ENCODE results near the gene FNDC3A.
A peak's percentile ranks its signal among the peaks of the same experiment; 100 is the strongest.
"Not testable (repeated sequence)": the region's sequence is repeated elsewhere in the genome, so short reads cannot be mapped to it uniquely, and the experiment has no call there.

FNDC3A gene

DNA sequence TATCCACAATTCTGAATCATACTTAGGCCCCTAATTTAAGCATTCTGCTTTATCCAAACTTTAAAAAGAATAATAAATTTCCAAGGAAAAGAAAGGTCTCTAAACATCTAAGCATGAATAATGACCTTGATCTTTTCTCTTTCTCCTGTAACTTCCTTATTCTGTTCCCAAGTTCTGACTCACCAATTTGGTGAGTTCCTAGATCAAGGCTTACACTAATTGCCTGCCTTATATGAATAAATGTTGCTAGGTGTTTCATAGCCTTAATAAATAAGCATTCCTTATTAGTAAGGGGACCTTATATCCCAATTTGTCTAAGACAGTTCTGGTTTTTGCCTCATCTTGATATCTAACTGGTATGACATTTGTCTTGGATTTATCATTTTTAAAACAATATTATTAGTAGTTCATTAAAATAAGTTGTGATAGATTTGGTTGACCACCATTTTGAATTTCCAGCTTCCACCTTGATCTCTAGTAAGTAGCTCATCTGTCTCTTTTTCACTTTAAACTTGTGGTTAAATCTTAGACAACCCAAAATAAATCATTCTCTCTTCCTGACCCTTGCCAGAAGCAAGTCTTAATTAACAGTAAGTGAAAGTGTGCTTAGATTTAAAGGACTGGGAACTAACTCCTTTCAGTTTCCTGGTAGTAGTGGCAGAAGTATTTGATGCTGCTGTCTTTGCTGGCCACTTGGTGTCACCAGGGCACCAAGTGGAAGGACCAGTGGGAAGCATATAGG, 123.2 kb downstream of the FNDC3A start:
- DNase-seq: no peak

DNA sequence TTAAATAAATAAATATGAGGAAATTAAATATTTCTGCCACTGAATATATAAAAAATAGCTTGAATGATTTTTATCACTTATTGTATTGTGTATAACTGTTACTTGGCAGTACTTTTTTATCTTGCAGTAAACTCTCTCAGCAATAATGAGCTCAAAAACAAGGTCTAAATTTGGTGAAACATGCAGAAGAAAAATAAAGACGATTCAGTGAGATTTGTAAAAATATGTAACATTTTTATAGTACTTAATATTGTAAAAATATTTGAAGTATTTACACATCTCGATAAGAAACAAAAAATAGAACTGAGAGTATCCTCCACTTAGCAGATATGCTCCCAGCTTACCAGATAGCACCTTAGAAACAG, 123.8 kb downstream of the FNDC3A start:
- no peak for DNase-seq

DNA sequence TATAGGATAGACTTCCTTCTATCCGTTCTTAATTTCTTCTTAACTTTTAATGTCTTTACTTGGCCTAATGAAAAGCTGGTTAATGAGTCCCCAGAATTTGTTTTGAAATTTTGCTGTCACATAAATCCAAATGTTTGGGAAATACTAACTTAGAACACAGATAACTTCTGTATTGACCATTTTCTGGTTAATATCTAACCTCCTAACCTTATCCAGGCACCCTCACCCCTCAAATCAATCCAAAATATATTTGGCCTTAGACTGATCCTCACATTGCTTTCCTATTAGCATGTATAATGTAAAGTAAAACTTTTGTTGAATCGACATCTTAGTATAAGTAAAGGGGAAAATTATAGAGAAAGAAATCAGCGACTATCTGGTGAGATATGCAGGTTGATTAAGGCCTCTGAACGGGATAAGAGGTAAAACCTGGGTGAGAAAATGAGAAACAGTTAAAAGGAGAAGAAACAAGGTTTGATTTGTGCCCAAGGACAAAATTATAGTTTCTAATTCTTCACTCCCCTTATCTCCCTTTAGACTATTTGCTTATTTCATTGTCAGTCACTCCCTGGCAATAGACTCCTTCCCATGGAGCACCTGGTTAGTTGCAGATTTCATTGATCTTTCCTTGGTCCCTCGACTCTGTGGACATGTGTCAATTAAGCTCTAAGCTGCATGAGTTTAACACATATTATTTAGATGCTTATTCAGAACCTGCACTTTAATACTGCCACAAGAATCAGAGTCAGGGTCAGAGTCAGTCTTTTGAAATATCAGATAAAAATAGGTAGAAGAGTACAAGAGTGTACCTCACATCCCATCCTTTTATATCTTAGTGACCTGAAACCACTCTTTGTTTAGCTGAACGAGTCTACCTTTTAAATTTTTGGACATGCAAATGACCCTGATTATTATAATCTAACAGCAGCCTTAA, 125.2 kb downstream of the FNDC3A start:
- no peak for DNase-seq

DNA sequence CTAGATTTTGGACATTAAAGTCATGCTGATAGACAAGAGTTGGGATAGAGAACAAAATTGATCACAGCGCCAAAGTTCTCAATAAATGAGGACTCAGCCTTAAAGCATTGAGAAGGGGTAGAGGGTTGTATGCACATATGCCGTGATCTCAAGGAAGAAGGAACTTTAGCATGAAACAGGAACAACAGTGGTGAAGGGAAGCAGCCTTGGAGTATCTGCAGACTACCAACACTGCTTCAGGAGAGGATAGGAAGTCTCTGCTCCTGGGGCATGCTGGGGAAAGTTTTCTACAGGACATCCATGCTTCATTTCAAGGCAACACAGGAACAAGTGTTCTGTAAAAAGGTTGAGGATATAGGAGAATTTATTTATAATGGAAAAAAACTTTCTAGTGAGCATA, 132.5 kb downstream of the FNDC3A start:
- DNase-seq: no peak

DNA sequence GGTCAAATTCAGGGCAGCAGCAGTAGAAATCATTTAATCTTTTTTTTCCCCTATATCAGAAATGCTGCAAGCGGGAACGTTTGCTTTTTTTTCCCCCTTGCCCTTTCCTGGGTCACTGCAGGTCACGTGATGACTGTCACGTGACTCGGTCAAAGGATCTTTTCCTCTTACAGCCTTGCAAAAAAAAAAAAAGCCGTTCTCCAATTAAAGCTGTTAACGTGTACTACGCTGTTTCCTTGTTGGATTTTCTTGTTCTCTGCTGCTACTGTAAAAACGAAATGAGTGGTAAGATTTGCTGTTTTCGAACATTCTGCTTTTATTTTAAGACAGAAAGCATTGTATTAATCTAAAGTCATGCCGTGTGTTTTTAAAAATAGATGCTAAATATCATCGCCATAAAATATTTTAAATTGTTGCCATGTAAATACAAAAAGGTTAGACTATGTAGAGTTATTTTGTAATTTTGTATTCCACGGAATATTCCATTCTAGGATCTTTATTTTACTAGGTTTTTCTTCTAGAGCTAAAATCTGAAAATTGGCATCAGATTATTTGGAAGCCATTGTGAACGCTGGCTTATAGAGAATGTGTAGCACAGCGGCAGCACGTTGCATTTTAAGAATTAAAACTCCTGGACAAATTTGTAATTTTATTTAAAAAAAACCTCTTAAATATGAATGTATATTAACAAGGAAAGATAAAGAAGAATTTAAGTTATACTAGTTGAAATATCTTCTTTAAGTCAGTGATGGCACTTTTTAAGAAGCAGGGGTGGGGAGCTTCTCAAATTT, 134.6 kb downstream of the FNDC3A start:
- peak; percentile 92 for DNase-seq

DNA sequence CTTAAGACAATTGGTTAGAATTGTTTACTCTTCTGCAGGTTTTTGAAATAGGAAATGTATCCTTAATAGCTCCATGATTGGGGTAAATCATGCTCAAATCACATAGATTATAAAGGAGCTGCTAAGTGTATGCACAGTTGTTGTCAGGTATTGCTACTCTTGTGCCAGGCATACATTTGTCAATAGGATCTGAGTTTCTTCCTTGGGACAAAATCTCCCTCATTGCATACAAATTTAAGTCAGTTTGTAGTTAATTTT, 135.1 kb downstream of the FNDC3A start:
- no peak for DNase-seq

DNA sequence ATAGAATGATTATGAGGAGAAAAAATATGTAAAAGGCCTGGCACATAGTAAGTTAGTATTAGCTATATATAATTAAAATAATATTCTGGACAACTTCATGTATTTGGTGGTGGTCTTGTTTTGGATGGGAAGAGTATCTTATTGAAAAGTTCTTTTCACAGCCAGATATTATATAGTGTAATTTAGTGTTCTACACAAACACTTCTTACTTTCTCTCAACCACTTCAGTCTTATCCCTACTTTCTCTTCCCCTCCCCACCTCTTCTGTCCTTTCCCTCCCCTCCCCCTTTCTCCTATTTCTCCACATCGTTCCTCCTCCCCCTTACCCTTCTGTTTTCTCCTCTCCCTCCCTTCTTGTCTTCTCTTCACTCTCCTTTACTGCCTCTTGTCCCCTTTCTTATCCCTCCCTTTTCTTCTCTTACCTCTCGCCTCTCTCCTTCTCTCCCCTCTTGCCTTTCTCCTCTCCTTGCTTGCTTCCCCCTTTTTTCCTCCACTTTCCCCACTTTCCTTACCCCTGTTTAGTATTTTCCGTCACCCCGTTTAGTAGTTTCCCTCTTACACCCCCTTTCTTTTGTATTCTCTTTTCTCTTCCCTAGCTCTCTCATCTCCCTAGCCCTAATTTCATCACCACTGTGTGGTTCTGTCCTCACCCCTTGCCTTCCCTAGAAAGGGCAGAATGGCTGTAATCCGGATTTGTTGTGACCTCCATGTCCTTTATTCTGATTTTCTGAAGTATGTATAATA, 137.2 kb downstream of the FNDC3A start:
- no peak for DNase-seq

DNA sequence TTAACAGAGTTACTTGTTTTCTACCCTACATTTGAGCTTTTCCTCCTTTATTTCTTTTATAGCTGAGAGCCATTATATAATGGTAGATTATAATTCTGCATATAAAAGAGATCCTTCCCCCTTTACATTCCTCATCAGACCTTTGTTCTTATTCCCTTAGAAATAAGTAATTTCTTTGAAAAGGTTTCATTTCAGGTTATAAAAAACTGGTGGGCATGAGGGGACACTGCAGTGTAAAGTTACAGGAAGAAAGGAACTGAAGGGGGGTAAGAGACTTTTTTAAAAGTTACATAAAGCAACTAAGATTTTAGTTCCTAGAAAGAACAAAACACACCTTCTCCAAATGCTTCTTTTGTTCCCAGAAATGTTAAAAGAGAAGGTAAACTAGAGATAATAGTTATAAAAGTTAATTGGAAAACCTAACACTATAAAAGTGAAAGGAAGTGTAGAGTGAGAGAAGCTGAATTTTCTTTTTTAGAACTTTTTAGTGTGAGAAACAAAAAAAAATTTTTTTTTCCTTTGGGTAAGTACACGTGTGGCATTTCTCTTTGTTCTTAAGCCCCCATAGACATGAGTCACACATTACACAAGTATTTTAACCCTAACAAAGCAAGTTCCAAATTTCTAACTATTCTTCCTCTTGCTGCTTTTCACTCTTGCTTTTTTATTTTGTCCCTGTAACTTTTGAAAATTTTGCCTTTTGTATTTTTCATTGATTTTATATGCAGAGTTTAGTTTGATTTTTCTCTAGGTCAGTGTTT, 138.0 kb downstream of the FNDC3A start:
- DNase-seq: peak; percentile 64

DNA sequence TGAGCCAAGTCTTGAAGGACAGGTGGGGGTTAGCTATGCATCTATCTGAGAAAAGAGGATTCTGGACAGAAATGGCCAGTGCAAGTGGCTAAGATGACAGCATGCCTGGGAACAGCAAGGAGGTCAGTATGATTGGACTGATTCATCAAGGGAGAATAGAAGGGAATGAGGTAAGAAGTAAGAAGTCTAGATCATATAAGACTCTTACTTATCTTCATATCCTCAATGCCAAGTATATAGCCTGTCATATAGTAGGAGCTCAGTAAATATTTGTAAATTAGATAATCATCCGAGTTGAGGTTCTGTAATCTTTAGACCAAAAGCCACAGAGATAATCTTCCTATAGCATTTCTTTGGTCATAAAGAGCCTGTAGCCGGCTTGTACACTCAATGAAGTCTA, 141.2 kb downstream of the FNDC3A start:
- no peak for DNase-seq

DNA sequence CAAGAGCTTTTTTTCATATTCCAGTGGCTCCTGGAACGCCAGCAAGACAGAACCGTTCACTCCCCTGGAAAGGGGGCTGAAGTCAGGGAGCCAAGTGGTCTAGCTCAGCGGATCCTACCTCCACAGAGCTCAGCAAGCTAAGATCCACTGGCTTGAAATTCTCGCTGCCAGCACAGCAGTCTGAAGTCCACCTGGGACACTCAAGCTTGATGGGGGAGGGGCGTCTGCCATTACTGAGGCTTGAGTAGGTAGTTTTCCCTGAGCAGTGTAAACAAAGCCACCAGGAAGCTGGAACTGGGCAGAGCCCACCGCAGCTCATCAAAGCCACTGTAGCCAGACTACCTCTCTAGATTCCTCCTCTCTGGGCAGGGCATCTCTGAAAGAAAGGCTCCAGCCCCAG, 142.7 kb downstream of the FNDC3A start:
- DNase-seq: not testable (repeated sequence)

DNA sequence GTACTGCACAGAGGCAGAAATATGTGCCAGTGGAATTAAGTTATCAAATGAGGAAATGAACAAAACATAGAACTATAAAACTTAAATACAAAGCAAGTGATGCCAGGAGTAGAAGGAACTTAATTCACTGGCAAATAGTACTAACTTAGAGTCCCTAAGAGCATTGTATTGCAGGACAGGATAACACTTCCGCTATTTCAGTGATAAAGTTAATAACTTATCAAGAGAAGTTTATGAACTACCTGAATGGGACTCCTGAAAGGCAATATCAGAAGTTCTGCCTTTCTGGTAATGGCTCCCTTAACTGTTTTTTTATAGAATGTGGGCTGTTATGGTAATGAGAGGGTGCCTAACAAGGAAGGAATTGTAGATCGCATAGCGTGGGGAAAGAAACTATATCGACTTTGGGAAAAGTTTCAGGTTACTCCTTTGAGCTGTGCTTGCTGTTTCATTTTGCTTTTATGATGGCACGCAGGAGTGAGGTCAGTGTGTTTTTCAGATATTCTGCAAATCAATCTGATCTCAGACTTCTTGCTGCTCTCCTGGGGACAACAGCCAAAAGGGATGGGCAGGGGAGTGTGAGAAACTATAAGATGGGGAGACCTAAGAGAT, 149.1 kb downstream of the FNDC3A start:
- no peak for DNase-seq

DNA sequence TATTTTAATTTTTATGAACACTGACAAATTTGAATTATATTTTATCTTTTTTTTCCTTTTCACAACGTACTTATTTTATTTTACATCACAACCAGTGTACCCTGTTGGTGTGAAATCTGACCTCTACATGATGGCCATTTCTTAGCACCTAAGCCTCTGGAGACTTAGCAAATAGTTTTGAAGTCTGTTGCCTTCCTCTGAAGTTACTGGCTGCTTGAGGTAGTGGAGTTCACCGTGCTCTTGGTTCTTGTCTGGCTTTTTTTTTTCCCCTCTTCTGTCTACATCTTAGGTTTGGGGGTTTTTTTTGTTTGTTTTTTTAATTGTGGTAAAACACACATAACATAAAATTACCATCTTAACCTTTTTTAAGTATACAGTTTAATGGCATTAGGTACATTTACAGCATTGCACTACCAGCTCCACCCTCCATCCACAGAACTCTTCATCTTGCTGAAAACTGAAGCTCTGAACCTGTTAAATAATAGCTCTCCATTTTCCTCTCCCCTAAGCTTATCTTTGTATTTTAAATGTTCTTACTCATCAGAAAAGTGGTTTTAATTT, 150.3 kb downstream of the FNDC3A start:
- DNase-seq: no peak

DNA sequence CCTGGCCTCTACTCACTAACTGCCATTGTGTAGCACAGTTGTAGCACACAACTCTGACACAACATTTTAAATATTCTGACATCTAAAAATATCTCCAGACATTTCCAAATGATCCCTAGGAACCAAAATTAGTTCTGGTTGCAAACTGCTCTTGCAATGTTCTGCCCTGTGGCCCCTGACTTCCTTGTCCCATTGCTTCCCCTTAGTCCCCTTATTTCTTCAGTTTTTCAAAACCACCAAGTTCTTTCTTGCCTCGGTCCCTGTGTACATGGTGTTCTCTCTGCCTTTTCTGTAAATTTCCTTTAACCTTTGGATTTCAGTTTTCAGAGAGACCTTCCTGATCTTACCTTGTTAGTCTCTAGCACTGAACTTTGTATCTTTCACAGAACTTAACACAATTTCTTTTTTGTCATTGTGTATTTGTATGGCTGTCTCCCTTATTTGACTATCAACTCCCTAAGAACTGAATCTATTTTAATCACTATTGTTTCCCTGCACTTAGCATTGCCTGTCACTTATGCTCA, 156.8 kb downstream of the FNDC3A start:
- no peak for DNase-seq

DNA sequence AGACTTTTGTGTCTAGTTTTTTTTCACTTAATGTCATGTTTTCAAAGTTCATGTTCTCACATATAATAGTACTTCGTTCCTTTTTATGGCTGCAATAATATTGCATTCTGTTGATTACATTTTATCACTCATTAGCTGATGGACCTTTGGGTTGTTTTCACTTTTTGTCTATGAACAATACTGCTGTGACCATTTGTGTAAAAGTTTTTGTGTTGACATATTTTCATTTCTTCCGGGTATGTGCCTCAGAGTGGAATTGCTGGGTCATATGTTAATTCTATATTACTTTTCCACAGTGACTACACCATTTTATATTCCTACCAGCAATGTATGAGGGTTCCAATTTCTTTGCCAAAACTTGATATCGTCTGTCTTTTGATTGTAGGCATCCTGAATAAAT, 158.6 kb downstream of the FNDC3A start:
- no peak for DNase-seq

DNA sequence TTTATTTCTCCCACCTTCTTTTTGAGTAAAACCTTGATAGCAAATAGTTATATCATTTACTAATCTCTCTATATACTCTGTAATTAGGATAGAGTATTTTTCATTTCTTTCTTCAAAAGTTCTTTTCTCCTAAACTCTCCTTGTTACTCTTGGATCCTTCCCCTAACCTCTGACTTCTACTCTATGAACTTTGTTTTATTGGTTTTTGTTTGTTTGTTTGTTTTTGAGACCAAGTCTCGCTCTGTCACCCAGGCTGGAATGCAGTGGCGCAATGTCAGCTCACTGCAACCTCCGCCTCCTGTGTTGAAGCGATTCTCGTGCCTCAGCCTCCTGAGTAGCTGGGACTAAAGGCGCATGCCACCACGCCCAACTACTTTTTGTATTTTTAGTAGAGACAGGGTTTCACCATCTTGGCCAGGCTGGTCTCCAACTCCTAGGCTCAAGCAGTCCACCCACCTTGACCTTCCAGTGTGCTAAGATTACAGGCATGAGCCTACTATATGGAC, 161.5 kb downstream of the FNDC3A start:
- DNase-seq: not testable (repeated sequence)

DNA sequence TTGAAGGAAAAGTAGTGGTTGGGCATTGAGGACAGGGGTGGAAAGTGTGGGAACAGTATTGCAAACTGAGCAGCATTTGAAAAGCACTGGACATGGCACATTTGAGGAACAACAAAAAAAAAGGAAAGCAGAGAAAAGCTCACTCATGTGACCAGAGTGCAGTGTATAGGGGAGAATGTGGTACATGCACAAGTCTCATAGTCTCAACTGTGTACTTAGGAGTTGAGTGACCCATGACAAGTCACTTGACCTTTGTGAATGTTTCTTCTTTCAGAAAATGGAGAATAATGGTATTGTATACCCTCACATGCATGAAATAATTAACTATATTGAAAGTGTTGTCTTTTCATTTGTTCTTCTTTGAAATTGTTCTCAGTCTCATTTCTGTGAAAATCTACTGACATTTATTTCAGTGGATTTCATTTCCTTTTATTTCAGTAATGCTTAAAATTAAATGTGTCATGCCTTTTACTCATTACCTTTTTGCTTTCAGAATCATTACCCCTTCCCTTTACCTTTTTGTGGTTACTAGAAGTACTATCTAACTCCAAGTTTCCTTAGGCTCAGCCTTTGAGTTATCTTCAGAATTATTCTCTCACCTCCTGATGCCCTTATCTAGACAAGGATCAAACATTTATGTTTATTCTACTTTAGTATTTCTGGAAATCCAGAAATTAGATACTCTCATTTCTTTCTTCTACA, 165.3 kb downstream of the FNDC3A start:
- no peak for DNase-seq

DNA sequence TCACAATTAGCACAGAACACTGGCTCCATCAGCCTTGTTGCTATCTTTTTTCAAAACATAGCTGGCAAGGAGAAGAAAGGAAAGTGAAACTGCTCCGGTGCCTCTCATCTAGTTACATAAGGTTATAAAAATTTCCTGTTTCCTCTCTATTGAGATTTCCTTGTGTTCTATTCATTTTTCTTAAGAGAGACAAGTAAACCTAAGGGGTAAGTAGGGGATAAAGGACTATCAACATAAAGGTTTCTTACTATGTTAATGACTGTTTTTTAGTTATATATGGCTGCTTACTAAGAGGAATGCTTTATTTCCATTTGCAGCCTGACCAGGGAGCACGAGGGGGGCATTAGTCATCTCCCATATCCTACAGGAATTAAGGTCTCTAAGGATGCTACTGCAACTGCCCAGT, 171.2 kb downstream of the FNDC3A start:
- peak; percentile 24 for DNase-seq

DNA sequence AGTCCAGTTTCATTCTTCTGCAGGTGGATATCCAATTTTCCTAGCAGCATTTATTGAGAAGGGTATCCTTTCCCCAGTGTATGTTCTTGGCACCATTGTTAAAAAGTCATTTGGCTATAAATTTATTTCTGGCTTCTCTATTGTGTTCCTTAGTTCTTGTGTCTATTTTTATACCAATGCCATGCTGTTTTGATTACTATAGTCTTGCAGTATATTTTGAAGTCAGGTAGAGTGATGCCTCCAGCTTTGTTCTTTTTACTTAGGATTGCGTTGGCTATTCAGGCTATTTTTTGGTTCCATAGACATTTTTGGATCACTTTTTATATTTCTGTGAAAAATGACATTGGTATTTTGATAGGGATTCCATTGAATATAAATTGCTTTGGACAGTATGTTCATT, 172.7 kb downstream of the FNDC3A start:
- no peak for DNase-seq

DNA sequence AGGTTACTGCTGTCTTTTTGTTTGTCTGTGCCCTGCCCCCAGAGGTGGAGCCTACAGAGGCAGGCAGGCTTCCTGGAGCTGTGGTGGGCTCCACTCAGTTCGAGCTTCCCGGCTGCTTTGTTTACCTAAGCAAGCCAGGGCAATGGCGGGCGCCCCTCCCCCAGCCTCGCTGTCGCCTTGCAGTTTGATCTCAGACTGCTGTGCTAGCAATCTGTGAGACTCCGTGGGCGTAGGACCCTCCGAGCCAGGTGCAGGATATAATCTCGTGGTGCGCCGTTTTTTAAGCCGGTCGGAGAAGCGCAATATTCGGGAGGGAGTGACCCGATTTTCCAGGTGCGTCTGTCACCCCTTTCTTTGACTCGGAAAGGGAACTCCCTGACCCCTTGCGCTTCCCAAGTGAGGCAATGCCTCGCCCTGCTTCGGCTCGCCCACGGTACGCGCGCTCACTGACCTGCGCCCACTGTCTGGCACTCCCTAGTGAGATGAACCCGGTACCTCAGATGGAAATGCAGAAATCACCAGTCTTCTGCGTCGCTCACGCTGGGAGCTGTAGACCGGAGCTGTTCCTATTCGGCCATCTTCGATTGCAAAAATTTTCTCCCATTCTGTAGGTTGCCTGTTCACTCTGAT, 182.4 kb downstream of the FNDC3A start:
- DNase-seq: not testable (repeated sequence)

DNA sequence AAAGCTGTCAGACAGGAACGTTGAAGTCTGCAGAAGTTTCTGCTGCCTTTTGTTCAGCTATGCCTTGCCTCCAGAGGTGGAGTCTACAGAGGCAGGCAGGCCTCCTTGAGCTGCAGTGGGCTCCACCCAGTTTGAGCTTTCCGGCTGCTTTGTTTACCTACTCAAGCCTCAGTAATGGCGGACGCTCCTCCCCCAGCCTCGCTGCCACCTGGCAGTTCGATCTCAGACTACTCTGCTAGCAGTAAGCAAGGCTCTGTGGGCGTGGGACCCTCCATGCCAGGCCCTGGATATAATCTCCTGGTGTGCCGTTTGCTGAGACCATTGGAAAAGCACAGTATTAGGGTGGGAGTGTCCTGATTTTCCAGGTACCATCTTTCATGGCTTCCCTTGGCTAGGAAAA, 187.4 kb downstream of the FNDC3A start:
- not testable (repeated sequence) for DNase-seq

All from fibroblast of skin of right biceps (primary cell).